Mucosa of rectum (tissue), 2 donors: ENCODE results near the gene HACD2.
"Not testable (repeated sequence)": the region's sequence is repeated elsewhere in the genome, so short reads cannot be mapped to it uniquely, and the experiment has no call there.

Experiments
- H3K27ac ChIP-seq, 2 donors: one replicate each; pipeline ENCODE4 v1.7.0; 2013; ENCODE audit warnings: inconsistent platforms in 2 of 2, low read depth in 2 of 2, low read length in 2 of 2
- H3K27me3 ChIP-seq, 2 donors: one replicate each; pipeline ENCODE4 v1.7.0; 2013; ENCODE audit warnings: low read length in 2 of 2; ENCODE audit not compliant: control insufficient read depth in 2 of 2, insufficient read depth in 2 of 2
- H3K36me3 ChIP-seq, 2 donors: one replicate each; pipeline ENCODE4 v1.7.0; 2013; ENCODE audit warnings: low read length in 2 of 2; ENCODE audit not compliant: control insufficient read depth in 2 of 2, insufficient read depth in 2 of 2
- H3K4me1 ChIP-seq, 2 donors: one replicate each; pipeline ENCODE4 v1.7.0; 2013; ENCODE audit warnings: low read length in 2 of 2, mild to moderate bottlenecking in 1 of 2; ENCODE audit not compliant: control insufficient read depth in 2 of 2, insufficient read depth in 2 of 2
- H3K4me3 ChIP-seq, 2 donors: one replicate each; pipeline ENCODE4 v1.7.0; 2013; ENCODE audit warnings: low read length in 2 of 2
- H3K9ac ChIP-seq, 2 donors: one replicate each; pipeline ENCODE4 v1.7.0; 2013; ENCODE audit warnings: low read length in 2 of 2, low read depth in 1 of 2, mild to moderate bottlenecking in 1 of 2
- H3K9me3 ChIP-seq, 2 donors: one replicate each; pipeline ENCODE4 v1.7.0; 2013; ENCODE audit warnings: low read length in 2 of 2; ENCODE audit not compliant: control insufficient read depth in 2 of 2
- donor health status: healthy.
- donor health status: Normal muscosa, but diverticular disease.

Gene HACD2

DNA sequence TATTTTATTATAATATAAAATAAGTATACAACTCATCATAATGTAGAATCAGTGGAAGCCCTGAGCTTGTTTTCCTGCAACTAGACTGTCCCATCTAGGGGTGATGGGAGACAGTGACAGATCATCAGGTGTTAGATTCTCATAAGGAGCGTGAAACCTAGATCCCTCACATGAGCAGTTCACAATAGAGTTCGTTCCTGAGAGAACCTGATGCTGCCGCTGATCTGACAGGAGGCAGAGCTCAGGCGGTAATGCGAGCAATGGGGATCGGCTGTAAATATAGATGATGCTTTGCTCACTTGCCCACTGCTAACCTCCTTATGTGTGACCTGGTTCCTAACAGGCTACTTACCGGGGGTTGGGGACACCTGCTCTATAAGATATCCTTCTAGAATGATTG is 26.8 kb upstream of the HACD2 start:
- not testable (repeated sequence) for H3K4me3 ChIP-seq, H3K27me3 ChIP-seq, H3K9me3 ChIP-seq, H3K4me1 ChIP-seq, H3K9ac ChIP-seq, H3K27ac ChIP-seq
- H3K36me3 ChIP-seq = peaks cover 13 to 20% of the 10 kb centered on the region in 2 donors

DNA sequence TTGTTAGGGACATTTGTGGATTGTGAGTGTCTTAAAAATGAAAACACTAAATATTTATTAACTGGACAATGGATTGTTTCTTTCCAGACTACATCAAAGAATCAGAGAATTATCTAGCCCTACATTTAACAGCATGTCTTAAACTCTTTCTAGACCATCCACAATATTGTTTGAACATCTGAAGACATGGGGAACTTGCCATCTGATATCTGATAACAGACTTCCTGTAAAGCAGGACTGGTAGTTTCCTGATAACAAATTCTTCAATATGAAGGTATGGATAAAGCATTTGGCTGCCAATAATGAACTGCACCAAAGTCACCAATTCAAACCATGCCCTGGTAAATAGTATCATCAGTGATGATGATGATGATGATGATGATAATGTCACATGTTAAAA is 26.2 kb upstream of the HACD2 start:
- no peaks in the 10 kb centered on the region for H3K9me3 ChIP-seq

DNA sequence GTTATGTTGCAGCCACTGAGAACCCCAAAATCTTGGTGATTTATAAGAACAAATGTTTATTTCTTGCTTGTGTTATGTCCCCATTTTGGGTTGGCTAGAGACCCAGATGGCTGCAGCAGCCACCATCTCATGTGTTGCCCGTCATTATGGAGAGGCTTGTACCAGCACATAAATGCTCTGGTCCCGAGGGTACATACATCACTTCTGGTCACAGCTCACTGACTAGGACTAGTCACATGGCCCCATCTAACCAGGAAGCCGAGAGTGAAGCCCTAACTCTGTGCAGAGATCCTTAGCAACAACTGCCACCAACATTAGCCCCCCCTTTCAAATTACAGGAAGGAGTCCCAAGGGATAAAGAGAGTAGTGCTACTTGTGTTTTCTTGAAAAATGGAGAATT is 25.5 kb upstream of the HACD2 start:
- Histone ChIP-seq H3K9me3 (no peaks in the 10 kb centered on the region), H3K9ac (no peak overlapping the region), H3K4me1 (no peaks in the 10 kb centered on the region), H3K36me3 (peaks cover 13 to 20% of the 10 kb centered on the region in 2 donors), H3K27me3 (no peaks in the 10 kb centered on the region), H3K4me3 (no peak overlapping the region), H3K27ac (no peak overlapping the region)

More for the DNA sequence above, 26.2 kb upstream of the HACD2 start:
- no peak overlapping the region for H3K9ac ChIP-seq
- H3K4me1 ChIP-seq = no peaks in the 10 kb centered on the region
- H3K27ac ChIP-seq = no peak overlapping the region
- H3K4me3 ChIP-seq = no peak overlapping the region
- H3K36me3 ChIP-seq = peaks cover 13 to 20% of the 10 kb centered on the region in 2 donors
- no peaks in the 10 kb centered on the region for H3K27me3 ChIP-seq

DNA sequence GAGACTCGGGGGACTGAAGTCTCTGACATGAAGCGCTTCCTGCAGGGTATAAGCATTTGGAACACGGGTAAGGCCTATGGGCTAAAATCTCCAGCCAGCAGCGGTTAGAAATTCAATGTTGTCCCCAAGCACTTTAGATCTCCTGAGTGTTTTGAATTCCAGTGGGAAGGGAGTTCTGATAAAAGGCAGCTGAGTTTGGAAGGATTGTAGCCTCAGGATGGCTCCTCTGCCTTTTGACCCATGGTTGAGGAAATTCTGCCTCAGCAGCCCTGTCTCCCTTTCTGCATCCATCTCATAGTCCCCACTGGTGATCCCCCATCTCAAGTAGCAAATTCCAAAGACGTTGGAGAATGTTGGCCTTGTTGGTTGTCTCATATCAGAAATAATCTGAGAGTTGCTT is 24.2 kb upstream of the HACD2 start:
- no peak overlapping the region for H3K27ac ChIP-seq
- H3K4me1 ChIP-seq = peaks cover 0 to 2% of the 10 kb centered on the region in 2 donors
- H3K36me3 ChIP-seq = peaks cover 11 to 20% of the 10 kb centered on the region in 2 donors
- no peaks in the 10 kb centered on the region for H3K9me3 ChIP-seq
- no peak overlapping the region for H3K4me3 ChIP-seq
- no peaks in the 10 kb centered on the region for H3K27me3 ChIP-seq
- no peak overlapping the region for H3K9ac ChIP-seq

GRCh38 chr3:123608263-123608937 is 23.5 kb upstream of the HACD2 start:
- Histone ChIP-seq H3K4me3 (no peak overlapping the region), H3K27ac (no peak overlapping the region), H3K36me3 (peaks cover 6 to 18% of the 10 kb centered on the region in 2 donors), H3K4me1 (peaks cover 0 to 2% of the 10 kb centered on the region in 2 donors), H3K9me3 (no peaks in the 10 kb centered on the region), H3K27me3 (no peaks in the 10 kb centered on the region), H3K9ac (no peak overlapping the region)

- peaks cover 0 to 5% of the 10 kb centered on the region in 2 donors for H3K36me3 ChIP-seq
- peaks cover 0 to 5% of the 10 kb centered on the region in 2 donors for H3K4me1 ChIP-seq
- H3K27me3 ChIP-seq = no peaks in the 10 kb centered on the region
- no peaks in the 10 kb centered on the region for H3K9me3 ChIP-seq
- no peak overlapping the region for H3K27ac ChIP-seq
- H3K4me3 ChIP-seq = no peak overlapping the region
- no peak overlapping the region for H3K9ac ChIP-seq
Measured at GRCh38 chr3:123606527-123606926, 21.7 kb upstream of the HACD2 start.

- peaks cover 0 to 5% of the 10 kb centered on the region in 2 donors for H3K4me1 ChIP-seq
- no peak overlapping the region for H3K27ac ChIP-seq
- H3K4me3 ChIP-seq = no peak overlapping the region
- H3K9ac ChIP-seq = no peak overlapping the region
- H3K36me3 ChIP-seq = no peaks in the 10 kb centered on the region
- no peaks in the 10 kb centered on the region for H3K9me3 ChIP-seq
- H3K27me3 ChIP-seq = no peaks in the 10 kb centered on the region
Measured at GRCh38 chr3:123605789-123606234, 21.0 kb upstream of the HACD2 start.

DNA sequence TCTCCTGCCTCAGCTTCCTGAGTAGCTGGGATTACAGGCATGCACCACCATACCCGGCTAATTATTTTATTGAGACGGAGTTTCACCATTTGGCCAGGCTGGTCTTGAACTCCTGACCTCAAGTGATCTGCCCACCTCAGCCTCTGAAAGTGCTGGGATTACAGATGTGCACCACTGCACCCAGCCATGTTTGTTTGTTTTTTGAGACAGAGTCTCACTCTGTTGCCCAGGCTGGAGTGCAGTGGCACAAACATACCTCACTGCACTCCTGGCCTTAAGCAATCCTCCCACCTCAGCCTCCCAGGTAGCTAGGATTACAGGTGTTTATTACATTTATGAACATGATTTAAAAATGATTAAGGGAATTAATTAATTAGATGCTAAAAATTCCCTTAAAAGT is 18.3 kb upstream of the HACD2 start:
- not testable (repeated sequence) for H3K27ac ChIP-seq, H3K36me3 ChIP-seq, H3K4me3 ChIP-seq, H3K4me1 ChIP-seq, H3K9ac ChIP-seq, H3K9me3 ChIP-seq, H3K27me3 ChIP-seq

DNA sequence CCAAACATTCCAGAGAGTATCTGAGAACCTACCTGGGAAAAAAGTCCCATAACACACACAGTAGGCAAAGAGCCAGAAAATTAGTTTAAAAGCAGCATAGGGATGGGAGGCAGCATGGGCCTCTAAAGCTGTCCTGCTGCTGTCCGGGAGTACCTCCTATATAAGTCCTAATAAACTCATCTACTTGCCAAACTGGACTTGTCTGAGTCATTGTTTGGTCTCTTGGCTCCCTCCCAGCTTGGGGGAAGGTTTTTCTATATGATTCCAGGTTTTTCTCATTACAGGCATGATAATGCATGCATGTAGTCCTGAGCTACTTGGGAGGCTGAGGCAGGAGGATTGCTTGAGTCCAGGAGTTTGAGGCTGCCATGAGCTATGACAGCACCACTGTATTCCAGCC is 17.5 kb upstream of the HACD2 start:
- Histone ChIP-seq H3K4me1 (peaks cover 0 to 5% of the 10 kb centered on the region in 2 donors), H3K9me3 (no peaks in the 10 kb centered on the region), H3K9ac (no peak overlapping the region), H3K27ac (no peak overlapping the region), H3K36me3 (no peaks in the 10 kb centered on the region), H3K27me3 (no peaks in the 10 kb centered on the region), H3K4me3 (no peak overlapping the region)

- H3K4me1 ChIP-seq, H3K9me3 ChIP-seq, H3K4me3 ChIP-seq, H3K9ac ChIP-seq, H3K36me3 ChIP-seq, H3K27ac ChIP-seq, H3K27me3 ChIP-seq: not testable (repeated sequence)
Measured at GRCh38 chr3:123600863-123601262, 16.0 kb upstream of the HACD2 start.
